AG04449 (cell line): ENCODE data around the gene IMMP2L.

ENCODE experiments used
- CTCF ChIA-PET: fragments of 350-600 bp; formaldehyde crosslinking; extraction: SDS; loops from one replicate; lab custom pipeline; 2021; ENCODE audit warnings: antibody characterized with exemption; lab: Yijun Ruan, JAX
- POLR2A ChIA-PET: fragments of 400-600, 350-600 bp; formaldehyde crosslinking; extraction: SDS; loops from one replicate; lab custom pipeline; 2020; ENCODE audit warnings: antibody characterized with exemption, inconsistent platforms; lab: Yijun Ruan, JAX
- DNase-seq: peaks from one replicate; pipeline ENCODE4 v3.0.0-alpha.2; 2010; ENCODE audit warnings: low read depth, low spot score
- H3K4me3 ChIP-seq: 2 replicates; pipeline ENCODE4 v1.5.1; 2011; ENCODE audit warnings: low read depth, mild to moderate bottlenecking, control low read depth, low read length
- CTCF ChIP-seq: IDR thresholded peaks from one replicate; pipeline ENCODE4 v1.5.1; 2011; ENCODE audit warnings: mild to moderate bottlenecking, moderate library complexity, low read length, control low read depth, inconsistent platforms; ENCODE audit not compliant: insufficient read depth; ENCODE audit errors: missing control alignments

The IMMP2L gene

DNA sequence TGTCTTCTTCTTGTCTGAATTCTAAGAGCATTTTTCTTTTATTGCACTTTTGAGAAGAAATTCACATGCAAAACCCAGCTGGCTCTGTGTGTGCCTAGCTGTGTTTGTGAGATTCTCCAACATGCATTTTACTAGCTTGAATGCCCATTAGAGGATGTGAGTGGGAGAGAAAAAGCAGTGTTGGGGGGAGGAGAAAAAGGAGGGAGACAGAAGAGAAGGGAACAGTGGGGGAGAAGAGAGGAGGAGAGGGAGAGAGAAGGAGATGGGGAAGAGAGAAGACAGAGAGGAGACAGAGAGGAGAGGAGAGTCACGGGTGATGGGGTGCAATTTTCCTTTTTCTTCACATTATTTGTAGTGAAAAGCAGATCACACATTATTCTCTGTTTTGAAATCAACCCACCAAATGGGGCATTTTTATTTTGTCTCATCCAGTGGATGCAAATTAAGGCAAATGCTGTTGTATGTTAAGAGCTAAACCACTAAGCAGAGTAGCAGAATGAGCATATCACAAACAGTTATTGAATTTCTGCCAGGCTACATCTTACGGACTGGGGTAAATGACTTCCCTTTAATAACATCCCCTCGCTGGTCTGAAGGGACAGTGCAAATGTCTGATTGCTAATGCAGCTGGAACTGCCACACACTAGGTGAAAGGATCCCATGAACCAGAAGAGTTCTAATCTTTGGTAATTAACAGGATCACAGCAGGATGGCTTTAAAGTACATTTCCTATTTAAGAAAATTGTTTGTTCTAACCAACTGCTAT lies 470.5 kb downstream of the IMMP2L start:
- peak overlapping the region; percentile 48 for H3K4me3 ChIP-seq
- TF ChIP-seq CTCF = no peak
- ChIA-PET POLR2A (interaction anchor here (0.7 kb wide), 1 partner anchor 21 kb away, joined by 3 read pairs; no protein-coding TSS in a partner anchor), CTCF (interaction anchor here (2.1 kb wide), 1 partner anchor 15 kb away, joined by 6 read pairs; no protein-coding TSS in a partner anchor)
- DNase-seq = no peak

DNA sequence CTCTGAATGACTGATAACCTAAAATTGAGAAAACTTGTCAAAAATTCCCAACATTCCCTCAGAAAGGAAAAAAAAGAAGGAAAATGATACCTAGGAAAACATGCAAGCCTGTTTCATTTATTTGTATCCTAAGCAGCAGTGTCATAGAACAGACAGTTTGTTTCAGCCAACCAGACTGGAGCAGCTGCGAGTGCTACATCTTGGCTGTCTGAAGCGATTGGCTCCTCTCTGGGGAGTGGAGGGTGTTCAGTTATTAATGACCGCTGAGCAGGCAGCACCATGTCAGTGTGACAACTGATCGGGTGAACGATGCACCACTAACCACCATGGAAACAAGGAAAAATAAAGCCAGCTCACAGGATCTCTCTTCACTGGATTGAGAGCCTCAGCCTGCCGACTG lies 471.4 kb downstream of the IMMP2L start, which contains the start of gene LRRN3:
Gene LRRN3 (plus strand): TSS at position 282 of the 400 bp plus-strand sequence. CDS start 31,646 bp downstream, outside the sequence.
- peak within 1 kb of the TSS; percentile 48 for H3K4me3 ChIP-seq
- DNase-seq = no peak
- no peak for TF ChIP-seq CTCF
- CTCF ChIA-PET = interaction anchor here (0.7 to 2.1 kb wide), 5 partner anchors 9 to 645 kb away, joined by 3 to 6 read pairs (median 4); no protein-coding TSS in a partner anchor
- POLR2A ChIA-PET = no interaction called here

GRCh38 chr7:111089822-111090426 lies 472.4 kb downstream of the IMMP2L start:
- DNase-seq = no peak
- ChIA-PET CTCF (interaction anchor here (0.7 to 2.1 kb wide), 4 partner anchors 8 to 646 kb away, joined by 3 to 6 read pairs (median 4); no protein-coding TSS in a partner anchor), POLR2A (no interaction called here)
- peak; percentile 47 for TF ChIP-seq CTCF
- no peak overlapping the region for H3K4me3 ChIP-seq

GRCh38 chr7:111088328-111088727 lies 474.0 kb downstream of the IMMP2L start:
- no peak for TF ChIP-seq CTCF
- DNase-seq = no peak
- ChIA-PET POLR2A (no interaction called here), CTCF (interaction anchor here (0.6 to 1.0 kb wide), 2 partner anchors 9 to 26 kb away, joined by 3 read pairs; no protein-coding TSS in a partner anchor)
- no peak overlapping the region for H3K4me3 ChIP-seq

DNA sequence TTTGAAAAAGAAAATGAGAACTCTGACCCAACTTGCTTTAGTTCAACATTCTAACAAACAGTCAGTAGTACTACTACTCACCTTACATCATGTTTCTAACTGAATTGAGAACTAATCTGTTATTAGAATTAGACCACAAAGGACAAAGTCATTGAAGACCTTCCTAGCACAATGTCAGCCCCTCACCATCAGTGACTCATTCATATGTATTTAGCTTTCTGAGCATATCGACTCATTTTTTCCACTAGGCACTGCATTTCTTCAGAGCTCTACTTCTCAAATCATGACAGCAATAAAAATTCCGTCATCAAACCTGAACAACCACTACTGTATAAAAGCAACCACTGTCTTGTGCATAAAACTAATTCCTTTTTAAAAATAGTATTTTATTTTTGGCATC lies 475.8 kb downstream of the IMMP2L start:
- DNase-seq = no peak
- ChIA-PET CTCF (interaction anchor here (0.7 to 1.7 kb wide), 3 partner anchors 8 to 644 kb away, joined by 3 to 4 read pairs (median 3); no protein-coding TSS in a partner anchor), POLR2A (no interaction called here)
- TF ChIP-seq CTCF = no peak
- H3K4me3 ChIP-seq = no peak overlapping the region

- POLR2A ChIA-PET = no interaction called here
- no peak overlapping the region for H3K4me3 ChIP-seq
- TF ChIP-seq CTCF = no peak
- no peak for DNase-seq
- CTCF ChIA-PET = interaction anchor here (1.2 kb wide), 2 partner anchors 10 to 13 kb away, joined by 3 to 5 read pairs; no protein-coding TSS in a partner anchor
These were observed 476.9 kb downstream of the IMMP2L start for GRCh38 chr7:111085356-111085755.
